ENCODE results near the gene CUEDC2. TPM values are rescaled to one million over a fixed set of nuclear protein-coding genes. Genes with fewer than 3 reads are reported as not detected.

The CUEDC2 gene, protein sequence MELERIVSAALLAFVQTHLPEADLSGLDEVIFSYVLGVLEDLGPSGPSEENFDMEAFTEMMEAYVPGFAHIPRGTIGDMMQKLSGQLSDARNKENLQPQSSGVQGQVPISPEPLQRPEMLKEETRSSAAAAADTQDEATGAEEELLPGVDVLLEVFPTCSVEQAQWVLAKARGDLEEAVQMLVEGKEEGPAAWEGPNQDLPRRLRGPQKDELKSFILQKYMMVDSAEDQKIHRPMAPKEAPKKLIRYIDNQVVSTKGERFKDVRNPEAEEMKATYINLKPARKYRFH
- total RNA-seq, result 10 to 100 TPM; 63.3 to 64.4 TPM

DNA sequence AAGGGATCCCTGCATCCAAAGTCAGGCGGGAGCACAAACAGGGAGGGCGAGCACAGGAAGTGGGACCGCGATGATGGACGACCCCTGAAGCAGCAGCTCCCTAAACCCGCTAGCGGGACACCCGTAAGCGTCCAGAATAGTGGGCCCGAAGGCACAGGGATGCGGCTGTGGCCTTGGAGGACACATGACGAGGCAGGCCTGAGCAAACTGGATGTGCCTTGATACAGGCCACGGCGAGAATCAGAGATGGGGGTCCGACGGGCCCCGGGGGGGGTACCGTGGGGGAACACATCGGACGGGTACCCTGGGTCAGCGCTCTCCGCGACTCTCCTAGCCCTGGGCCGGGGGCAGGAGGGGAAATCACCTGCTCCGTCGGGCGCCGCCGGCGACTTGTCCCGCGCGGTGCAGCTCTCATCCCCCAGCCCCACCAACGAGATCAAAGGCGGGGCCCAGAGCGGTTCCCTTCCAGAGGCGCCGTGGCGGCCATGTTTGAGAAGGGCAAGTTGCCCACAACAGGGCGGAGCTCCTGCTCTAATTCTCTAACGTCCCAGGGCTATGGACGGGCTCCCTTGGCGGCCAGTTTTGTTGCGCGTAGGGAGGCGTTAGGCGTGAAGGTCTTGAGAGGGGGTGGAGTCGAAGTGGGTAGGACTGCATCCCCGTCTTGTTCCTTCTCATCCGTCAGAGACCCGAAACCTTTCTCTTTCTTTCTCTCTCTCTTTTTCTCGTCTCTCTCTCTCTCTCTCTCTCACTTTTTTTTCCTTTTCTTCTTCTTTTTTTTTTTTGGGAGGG is at the start of gene CUEDC2:
TSS of gene CUEDC2 (minus strand) at position 413 of the 789 bp plus-strand sequence. CDS start 7,386 bp downstream, outside the sequence.
- intact Hi-C loops (cut with micrococcal nuclease), result loop anchor here (1.0 to 2.0 kb wide), 8 partner anchors 11 to 280 kb away; partner anchors contain the start of genes ACTR1A, NFKB2 and NOLC1
- Mint-ChIP-seq H3K4me1 (ENCODE audit: low read depth) (peaks cover 47% of the 10 kb centered on the region), H3K36me3 (ENCODE audit: low read depth) (peaks cover 1% of the 10 kb centered on the region)

DNA sequence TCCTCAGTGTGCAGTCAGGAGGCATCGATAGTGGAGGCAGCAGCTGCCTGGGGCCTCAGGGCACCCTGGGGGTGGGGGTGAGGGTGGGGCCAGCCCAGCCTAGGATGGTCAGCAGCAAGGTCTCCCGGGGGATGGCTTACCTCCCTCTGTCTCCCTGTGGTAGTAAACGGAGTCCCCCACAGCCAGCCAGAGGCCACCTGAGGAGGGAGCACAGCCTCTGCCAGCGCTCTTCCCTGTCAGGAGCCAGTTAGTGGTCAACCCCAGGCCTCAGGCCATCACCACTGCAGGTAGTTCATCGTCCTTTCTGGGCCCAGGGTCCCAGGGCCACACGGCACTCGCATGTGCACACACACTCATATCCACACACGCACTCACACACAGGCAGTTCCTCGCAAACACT is 48.0 kb upstream of the CUEDC2 start:
- H3K4me3 Mint-ChIP-seq, result no peak overlapping the region
- intact Hi-C loops (cut with micrococcal nuclease), result no loop called here
- no peak for DNase-seq
- H3K4me1 Mint-ChIP-seq (ENCODE audit: low read depth), result peaks cover 21% of the 10 kb centered on the region
- H3K27me3 Mint-ChIP-seq (ENCODE audit: low read depth), result no peaks in the 10 kb centered on the region
- CTCF ChIA-PET, result interaction anchor here (0.5 to 5.2 kb wide), 13 partner anchors 11 to 250 kb away, joined by 3 to 37 read pairs (median 12); partner anchors contain the start of genes ACTR1A, C10orf95, FBXL15 and SUFU
- no peaks in the 10 kb centered on the region for H3K9me3 Mint-ChIP-seq
- H3K36me3 Mint-ChIP-seq (ENCODE audit: low read depth), result peaks cover 15% of the 10 kb centered on the region
- H3K27ac Mint-ChIP-seq, result no peak overlapping the region

More for the DNA sequence above, at the start of gene CUEDC2:
- H3K27ac Mint-ChIP-seq, result peak within 1 kb of the TSS; percentile 92
- H3K9me3 Mint-ChIP-seq, result no peaks in the 10 kb centered on the region
- CTCF ChIA-PET, result interaction anchor here (0.7 to 1.8 kb wide), 7 partner anchors 9 to 81 kb away, joined by 3 to 17 read pairs (median 3); no protein-coding TSS in a partner anchor
- no peaks in the 10 kb centered on the region for H3K27me3 Mint-ChIP-seq (ENCODE audit: low read depth)
- peak; percentile 99 for DNase-seq
- peak within 1 kb of the TSS; percentile 90 for H3K4me3 Mint-ChIP-seq

DNA sequence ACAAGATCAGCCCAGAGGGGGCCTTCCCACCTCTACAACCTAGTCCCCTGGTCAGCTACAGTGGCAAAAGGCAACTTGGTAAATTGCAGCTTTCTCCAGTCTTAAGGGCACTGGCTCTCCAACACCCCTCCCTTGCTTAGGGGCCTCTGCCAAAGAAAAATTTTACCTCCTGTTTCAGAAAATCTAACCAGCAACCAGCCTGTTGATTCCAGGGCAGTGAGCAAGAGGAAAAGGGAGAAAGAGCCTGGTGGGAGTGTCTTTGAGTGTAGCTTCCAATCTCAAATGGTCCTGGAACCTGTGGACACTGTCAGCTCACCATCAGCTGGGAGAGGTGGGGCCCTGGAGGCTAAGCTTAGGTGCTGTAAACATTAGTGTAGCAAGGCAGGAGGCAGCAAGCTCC is 47.3 kb upstream of the CUEDC2 start:
- CTCF ChIA-PET, result interaction anchor here (0.5 to 5.2 kb wide), 23 partner anchors 10 to 249 kb away, joined by 3 to 37 read pairs (median 6); partner anchors contain the start of genes ACTR1A, C10orf95, FBXL15 and SUFU
- peaks cover 15% of the 10 kb centered on the region for H3K36me3 Mint-ChIP-seq (ENCODE audit: low read depth)
- intact Hi-C loops (cut with micrococcal nuclease), result loop anchor here (1.0 to 2.0 kb wide), 7 partner anchors 29 to 310 kb away; partner anchors contain the start of gene CUEDC2
- H3K4me1 Mint-ChIP-seq (ENCODE audit: low read depth), result peaks cover 24% of the 10 kb centered on the region
- no peaks in the 10 kb centered on the region for H3K27me3 Mint-ChIP-seq (ENCODE audit: low read depth)
- DNase-seq, result no peak
- no peaks in the 10 kb centered on the region for H3K9me3 Mint-ChIP-seq
- H3K4me3 Mint-ChIP-seq, result no peak overlapping the region
- H3K27ac Mint-ChIP-seq, result peak overlapping the region; percentile 1

DNA sequence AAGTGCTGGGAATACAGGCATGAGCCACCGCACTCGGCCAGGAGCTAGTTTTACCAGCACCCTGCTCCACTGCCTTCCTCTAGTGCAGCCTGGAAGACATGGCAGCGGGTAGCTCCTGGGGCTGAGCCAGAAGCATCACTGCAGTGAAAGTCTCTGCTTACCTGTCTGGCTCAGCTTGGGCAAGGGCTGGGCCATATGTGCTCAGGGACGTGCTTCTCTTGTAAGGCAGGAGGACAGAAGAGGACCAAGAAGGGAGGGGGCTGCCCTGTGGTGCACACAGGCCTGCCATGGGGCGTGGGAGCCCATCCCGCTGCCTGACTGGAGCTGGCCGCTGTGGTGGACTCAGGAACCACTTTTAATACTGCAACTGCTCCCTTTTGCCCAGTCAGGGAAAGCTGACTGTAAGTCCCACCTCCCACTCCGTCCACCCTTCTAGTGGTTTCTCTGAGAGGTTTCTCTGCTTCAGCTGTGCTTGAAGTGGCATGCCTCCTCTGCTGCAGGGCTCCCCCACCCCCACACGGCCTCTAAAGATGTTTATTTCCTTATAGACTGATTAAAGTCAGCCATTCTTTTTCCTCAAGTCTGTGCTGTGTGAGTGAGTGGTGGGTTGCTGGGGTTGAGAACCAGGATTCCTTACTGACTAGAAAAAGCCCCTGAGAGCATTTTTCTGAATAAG is 44.2 kb upstream of the CUEDC2 start:
- H3K9me3 Mint-ChIP-seq, result no peaks in the 10 kb centered on the region
- no peaks in the 10 kb centered on the region for H3K27me3 Mint-ChIP-seq (ENCODE audit: low read depth)
- H3K27ac Mint-ChIP-seq, result peak overlapping the region; percentile 31
- no peak overlapping the region for H3K4me3 Mint-ChIP-seq
- intact Hi-C loops (cut with micrococcal nuclease), result no loop called here
- H3K36me3 Mint-ChIP-seq (ENCODE audit: low read depth), result peaks cover 12% of the 10 kb centered on the region
- peaks cover 43% of the 10 kb centered on the region for H3K4me1 Mint-ChIP-seq (ENCODE audit: low read depth)
- DNase-seq, result no peak
- CTCF ChIA-PET, result interaction anchor here (0.7 to 5.2 kb wide), 3 partner anchors 78 to 246 kb away, joined by 3 to 36 read pairs (median 5); no protein-coding TSS in a partner anchor

DNA sequence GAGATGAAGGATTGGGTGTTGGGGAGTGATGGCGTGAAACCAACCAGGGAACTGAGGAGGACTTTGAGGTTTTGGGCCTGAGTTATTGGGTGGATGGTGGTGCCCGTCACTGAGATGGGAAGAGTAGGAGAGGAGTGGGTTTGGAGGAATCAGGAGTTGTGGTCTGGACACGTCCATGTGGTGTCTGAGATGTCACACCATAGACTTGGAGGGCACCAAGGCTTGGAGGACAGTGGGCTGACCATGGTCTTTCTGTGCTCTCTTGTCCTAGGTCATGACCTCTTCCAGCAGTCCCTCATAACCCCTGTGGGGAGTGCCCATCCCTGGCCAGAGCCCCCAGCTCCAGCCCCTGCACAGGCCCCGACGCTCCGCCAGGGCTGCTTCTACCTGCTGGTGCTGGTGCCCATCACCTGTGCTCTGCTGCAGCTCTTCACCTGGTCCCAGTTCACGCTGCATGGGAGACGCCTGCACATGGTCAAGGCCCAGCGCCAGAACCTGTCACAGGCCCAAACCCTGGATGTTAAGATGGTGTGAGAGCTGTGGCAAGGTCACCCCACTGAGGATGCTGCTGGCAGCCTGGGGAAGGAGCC is 43.2 kb upstream of the CUEDC2 start:
- peaks cover 12% of the 10 kb centered on the region for H3K36me3 Mint-ChIP-seq (ENCODE audit: low read depth)
- intact Hi-C loops (cut with micrococcal nuclease), result no loop called here
- no peaks in the 10 kb centered on the region for H3K27me3 Mint-ChIP-seq (ENCODE audit: low read depth)
- no peak for DNase-seq
- no peaks in the 10 kb centered on the region for H3K9me3 Mint-ChIP-seq
- H3K4me1 Mint-ChIP-seq (ENCODE audit: low read depth), result peaks cover 43% of the 10 kb centered on the region
- CTCF ChIA-PET, result interaction anchor here (0.7 to 5.2 kb wide), 2 partner anchors 77 to 245 kb away, joined by 3 to 36 read pairs; no protein-coding TSS in a partner anchor
- H3K27ac Mint-ChIP-seq, result no peak overlapping the region
- H3K4me3 Mint-ChIP-seq, result no peak overlapping the region

DNA sequence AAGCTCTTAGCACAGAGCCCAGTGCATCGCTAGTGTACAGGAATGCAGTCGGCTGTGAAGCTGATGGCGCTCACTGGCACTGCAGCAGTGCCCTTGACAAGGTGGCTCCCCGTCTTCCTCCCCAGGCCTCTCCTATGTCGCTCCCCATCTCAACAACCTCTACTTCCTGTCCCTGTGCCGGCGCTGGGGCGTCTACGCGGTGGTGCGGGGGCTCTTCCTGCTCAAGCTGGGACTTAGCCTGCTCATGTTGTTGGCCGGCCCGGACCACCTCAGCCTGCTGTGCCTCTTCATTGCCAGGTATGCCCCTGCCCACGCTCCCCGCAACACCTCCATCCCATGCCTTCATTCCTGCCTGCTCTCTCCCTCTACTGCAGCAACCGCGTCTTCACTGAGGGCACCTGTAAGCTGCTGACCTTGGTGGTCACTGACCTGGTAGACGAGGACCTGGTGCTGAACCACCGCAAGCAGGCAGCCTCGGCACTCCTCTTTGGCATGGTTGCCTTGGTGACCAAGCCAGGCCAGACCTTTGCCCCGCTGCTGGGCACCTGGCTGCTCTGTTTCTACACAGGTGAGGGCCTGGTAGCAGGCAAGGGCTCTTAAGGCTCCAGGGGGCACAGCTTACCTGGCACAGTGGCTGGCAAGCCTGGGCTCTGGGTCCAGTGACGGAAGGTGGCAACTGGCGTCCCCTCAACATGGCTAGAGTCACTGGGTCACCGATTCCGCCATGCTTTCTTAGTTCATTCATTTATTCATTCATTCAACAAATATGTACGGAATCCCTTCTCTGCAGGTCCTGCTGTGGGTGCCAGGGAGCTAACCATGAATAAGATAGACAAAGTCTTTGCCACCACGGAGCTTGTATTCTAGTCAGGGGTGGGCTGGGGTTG is 41.3 kb upstream of the CUEDC2 start:
- Mint-ChIP-seq H3K27ac (peak overlapping the region; percentile 70), H3K27me3 (ENCODE audit: low read depth) (no peaks in the 10 kb centered on the region), H3K4me1 (ENCODE audit: low read depth) (peaks cover 36% of the 10 kb centered on the region), H3K36me3 (ENCODE audit: low read depth) (peaks cover 8% of the 10 kb centered on the region), H3K9me3 (no peaks in the 10 kb centered on the region), H3K4me3 (no peak overlapping the region)
- CTCF ChIA-PET, result interaction anchor here (0.8 to 3.1 kb wide), 6 partner anchors 51 to 304 kb away, joined by 3 to 12 read pairs (median 4); no protein-coding TSS in a partner anchor
- intact Hi-C loops (cut with micrococcal nuclease), result no loop called here
- peak; percentile 34 for DNase-seq

DNA sequence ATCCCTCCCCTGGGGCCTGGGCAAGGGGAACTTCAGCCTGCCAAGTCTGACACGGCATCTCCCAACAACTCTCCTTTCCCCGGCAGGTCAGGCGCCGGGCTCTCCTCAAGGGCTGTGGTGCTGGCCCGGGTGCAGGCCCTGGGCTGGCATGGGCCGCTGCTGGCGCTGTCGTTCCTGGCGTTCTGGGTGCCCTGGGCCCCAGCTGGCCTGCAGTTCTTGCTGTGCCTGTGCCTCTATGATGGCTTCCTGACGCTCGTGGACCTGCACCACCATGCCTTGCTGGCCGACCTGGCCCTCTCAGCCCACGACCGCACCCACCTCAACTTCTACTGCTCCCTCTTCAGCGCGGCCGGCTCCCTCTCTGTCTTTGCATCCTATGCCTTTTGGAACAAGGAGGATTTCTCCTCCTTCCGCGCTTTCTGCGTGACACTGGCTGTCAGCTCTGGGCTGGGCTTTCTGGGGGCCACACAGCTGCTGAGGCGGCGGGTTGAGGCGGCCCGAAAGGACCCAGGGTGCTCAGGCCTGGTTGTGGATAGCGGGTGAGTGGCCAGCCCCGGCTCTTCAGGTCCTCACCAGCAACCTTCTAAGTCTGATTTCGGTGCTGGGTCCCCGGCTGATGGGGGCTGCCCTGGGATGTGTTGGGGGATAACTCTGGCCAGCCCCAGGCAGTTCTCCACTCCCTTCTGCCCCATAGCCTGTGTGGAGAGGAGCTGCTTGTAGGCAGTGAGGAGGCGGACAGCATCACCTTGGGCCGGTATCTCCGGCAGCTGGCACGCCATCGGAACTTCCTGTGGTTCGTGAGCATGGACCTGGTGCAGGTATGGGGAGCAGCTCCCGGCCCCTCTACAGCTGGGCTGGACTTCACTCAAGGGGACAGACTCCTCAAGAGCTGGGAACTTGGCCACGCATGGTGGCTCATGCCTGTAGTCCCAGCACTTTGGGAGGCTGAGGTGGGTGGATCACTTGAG is 38.5 kb upstream of the CUEDC2 start:
- intact Hi-C loops (cut with micrococcal nuclease), result no loop called here
- Mint-ChIP-seq H3K9me3 (no peaks in the 10 kb centered on the region), H3K27me3 (ENCODE audit: low read depth) (no peaks in the 10 kb centered on the region), H3K27ac (no peak overlapping the region), H3K36me3 (ENCODE audit: low read depth) (peaks cover 7% of the 10 kb centered on the region), H3K4me3 (no peak overlapping the region), H3K4me1 (ENCODE audit: low read depth) (peaks cover 22% of the 10 kb centered on the region)
- DNase-seq, result no peak
- CTCF ChIA-PET, result interaction anchor here (0.8 to 2.3 kb wide), 2 partner anchors 8 to 239 kb away, joined by 4 to 12 read pairs; no protein-coding TSS in a partner anchor

DNA sequence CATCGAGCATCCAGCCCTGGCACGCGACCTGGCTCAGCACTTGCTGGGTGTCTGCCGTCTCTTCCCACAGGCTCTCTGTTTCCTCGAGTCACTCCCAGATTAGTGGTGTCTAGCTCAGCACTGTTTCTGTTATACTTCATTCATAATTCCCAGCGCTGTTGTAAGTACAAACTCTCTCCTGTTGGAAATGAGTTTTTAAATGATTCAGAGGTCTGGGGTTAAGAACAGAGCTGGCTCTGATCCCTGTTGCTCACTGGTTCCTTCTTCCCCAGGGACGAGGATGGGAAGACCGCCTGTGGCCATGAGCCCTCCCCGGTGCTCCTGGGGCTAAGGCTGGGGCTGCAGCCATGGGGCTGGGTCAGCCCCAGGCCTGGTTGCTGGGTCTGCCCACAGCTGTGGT is 36.3 kb upstream of the CUEDC2 start:
- Mint-ChIP-seq H3K36me3 (ENCODE audit: low read depth) (peaks cover 2% of the 10 kb centered on the region), H3K9me3 (no peaks in the 10 kb centered on the region), H3K4me1 (ENCODE audit: low read depth) (peaks cover 14% of the 10 kb centered on the region), H3K4me3 (no peak overlapping the region), H3K27ac (no peak overlapping the region), H3K27me3 (ENCODE audit: low read depth) (no peaks in the 10 kb centered on the region)
- intact Hi-C loops (cut with micrococcal nuclease), result no loop called here
- CTCF ChIA-PET, result interaction anchor here (0.8 to 2.3 kb wide), 3 partner anchors 11 to 237 kb away, joined by 3 to 12 read pairs (median 6); no protein-coding TSS in a partner anchor
- DNase-seq, result no peak

DNA sequence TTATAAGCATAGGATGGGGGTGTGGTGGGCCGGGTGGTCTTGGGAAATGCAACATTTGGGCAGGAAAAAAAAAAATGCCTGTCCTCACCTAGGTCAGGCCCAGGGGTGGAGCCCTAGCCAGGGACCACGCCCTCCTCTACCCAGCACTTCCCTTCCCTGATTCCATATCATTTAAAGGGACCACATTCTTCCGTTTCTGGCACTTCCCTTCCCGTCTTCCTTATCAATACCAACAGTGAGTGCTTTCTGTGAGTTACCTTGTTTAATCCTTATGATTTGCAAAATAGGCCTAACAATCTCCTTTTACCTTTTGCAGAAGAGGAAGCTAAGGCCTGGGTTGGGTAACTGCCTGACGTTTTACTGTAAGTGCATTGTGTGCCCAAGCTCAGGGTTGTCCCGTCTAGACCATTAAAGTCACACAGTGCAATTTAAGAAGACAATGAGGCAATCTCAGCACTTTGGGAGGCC is 35.6 kb upstream of the CUEDC2 start:
- DNase-seq, result no peak

DNA sequence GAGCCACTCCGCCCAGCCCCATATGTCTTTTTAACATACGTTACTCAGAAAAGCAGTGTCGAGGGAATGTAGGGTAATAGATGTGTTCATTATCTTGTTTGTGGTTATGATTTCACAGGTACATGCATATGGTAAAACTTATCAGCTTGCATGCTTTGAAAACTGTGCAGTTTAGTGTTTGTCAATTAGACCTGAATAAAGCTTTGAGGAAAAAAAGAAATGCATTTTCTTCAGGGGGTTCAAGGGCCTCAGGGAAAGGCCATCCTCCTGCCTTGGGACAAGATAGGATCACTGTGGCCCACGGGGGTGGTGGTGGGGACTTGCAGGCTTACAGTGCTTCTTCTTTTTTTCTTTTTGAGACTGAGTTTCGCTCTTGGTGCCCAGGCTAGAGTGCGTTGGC is 34.9 kb upstream of the CUEDC2 start:
- Mint-ChIP-seq H3K27ac (no peak overlapping the region), H3K27me3 (ENCODE audit: low read depth) (no peaks in the 10 kb centered on the region), H3K36me3 (ENCODE audit: low read depth) (peaks cover 2% of the 10 kb centered on the region), H3K4me1 (ENCODE audit: low read depth) (peaks cover 12% of the 10 kb centered on the region), H3K9me3 (no peaks in the 10 kb centered on the region), H3K4me3 (no peak overlapping the region)
- CTCF ChIA-PET, result interaction anchor here (0.7 kb wide), 1 partner anchor 306 kb away, joined by 3 read pairs; no protein-coding TSS in a partner anchor
- no peak for DNase-seq
- intact Hi-C loops (cut with micrococcal nuclease), result no loop called here

More for the DNA sequence above, 35.6 kb upstream of the CUEDC2 start:
- Mint-ChIP-seq H3K27ac (no peak overlapping the region), H3K27me3 (ENCODE audit: low read depth) (no peaks in the 10 kb centered on the region), H3K4me3 (no peak overlapping the region), H3K9me3 (no peaks in the 10 kb centered on the region), H3K36me3 (ENCODE audit: low read depth) (peaks cover 2% of the 10 kb centered on the region), H3K4me1 (ENCODE audit: low read depth) (peaks cover 12% of the 10 kb centered on the region)
- intact Hi-C loops (cut with micrococcal nuclease), result no loop called here
- CTCF ChIA-PET, result interaction anchor here (0.6 to 2.3 kb wide), 3 partner anchors 11 to 15 kb away, joined by 3 to 12 read pairs (median 6); no protein-coding TSS in a partner anchor
